D721Med (cell line): Measurements from ENCODE around the gene HOXD12.

Source experiments
- DNase-seq: peaks from one replicate; pipeline ENCODE4 v3.0.0; 2011; ENCODE audit warnings: low spot score; ENCODE audit not compliant: insufficient read length
- FAIRE-seq: peaks from 2 replicates; lab custom pipeline; 2011; peaks lifted over from hg19 to GRCh38; lab: Jason Lieb, UNC
- CTCF ChIP-seq: IDR thresholded peaks from 2 replicates; pipeline ENCODE4 v1.5.1; 2012; ENCODE audit warnings: mild to moderate bottlenecking, control low read depth; ENCODE audit not compliant: insufficient read depth; ENCODE audit errors: missing control alignments

The HOXD12 gene

GRCh38 chr2:176090862-176091261, 8.7 kb upstream of the HOXD12 start:
- no peak for FAIRE-seq
- TF ChIP-seq CTCF, result no peak
- no peak for DNase-seq

GRCh38 chr2:176091329-176092258, 8.0 kb upstream of the HOXD12 start:
- no peak for TF ChIP-seq CTCF
- FAIRE-seq (no peak), DNase-seq (no peak)

- FAIRE-seq (no peak), DNase-seq (no peak)
- TF ChIP-seq CTCF, result no peak
Measured at GRCh38 chr2:176092270-176093144, 7.1 kb upstream of the HOXD12 start, which contains the start of gene HOXD13. HOXD13 (plus strand) TSS chr2:176092721; CDS start chr2:176092891, 170 bp downstream.

- FAIRE-seq (no peak), DNase-seq (peak; percentile 22)
- no peak for TF ChIP-seq CTCF
Measured at GRCh38 chr2:176093145-176093897, 6.3 kb upstream of the HOXD12 start.

GRCh38 chr2:176093898-176094249, 5.7 kb upstream of the HOXD12 start:
- no peak for FAIRE-seq
- DNase-seq, result no peak
- no peak for TF ChIP-seq CTCF

GRCh38 chr2:176094349-176094748, 5.2 kb upstream of the HOXD12 start:
- DNase-seq (no peak), FAIRE-seq (no peak)
- TF ChIP-seq CTCF, result no peak
